Mesendoderm (in vitro differentiated cells): Measurements from ENCODE around the gene RAPGEF5.

Source experiments
- DNase-seq: peaks from one replicate; pipeline ENCODE4 v3.0.0; 2013
- H2AK5ac ChIP-seq: 2 replicates; pipeline ENCODE4 v1.6.1; 2013; ENCODE audit warnings: low read length, inconsistent platforms
- H2BK120ac ChIP-seq: 2 replicates; pipeline ENCODE4 v1.6.1; 2013; ENCODE audit warnings: low read depth, mild to moderate bottlenecking, low read length, moderate library complexity, mixed read lengths
- H2BK15ac ChIP-seq: replicated peaks from 2 replicates; pipeline ENCODE4 v1.6.1; 2013; ENCODE audit warnings: low read depth, mild to moderate bottlenecking, moderate library complexity
- H2BK5ac ChIP-seq: 2 replicates; pipeline ENCODE4 v1.6.1; 2013; ENCODE audit warnings: low read length, inconsistent platforms
- H3K18ac ChIP-seq: 2 replicates; pipeline ENCODE4 v1.6.1; 2013; ENCODE audit warnings: mild to moderate bottlenecking, low read length, mixed read lengths
- H3K23ac ChIP-seq: one replicate; pipeline ENCODE4 v1.6.1; 2013; ENCODE audit warnings: low read length
- H3K27ac ChIP-seq: 2 replicates; pipeline ENCODE4 v1.5.1; 2013; ENCODE audit warnings: low read depth, mild to moderate bottlenecking, inconsistent platforms, low read length, moderate library complexity
- H3K27me3 ChIP-seq: 2 replicates; pipeline ENCODE4 v1.6.1; 2013; ENCODE audit warnings: low read length, control low read depth, mild to moderate bottlenecking, inconsistent platforms; ENCODE audit not compliant: insufficient read depth, poor library complexity
- H3K36me3 ChIP-seq: 2 replicates; pipeline ENCODE4 v1.6.1; 2013; ENCODE audit warnings: low read length, inconsistent platforms; ENCODE audit not compliant: control insufficient read depth, insufficient read depth
- H3K4ac ChIP-seq: one replicate; pipeline ENCODE4 v1.6.1; 2013; ENCODE audit warnings: low read depth, mild to moderate bottlenecking, low read length, moderate library complexity
- H3K4me1 ChIP-seq: 2 replicates; pipeline ENCODE4 v1.6.1; 2013; ENCODE audit warnings: low read depth, low read length, inconsistent platforms; ENCODE audit not compliant: control insufficient read depth
- H3K4me2 ChIP-seq: 2 replicates; pipeline ENCODE4 v1.6.1; 2013; ENCODE audit warnings: low read length
- H3K4me3 ChIP-seq: 2 replicates; pipeline ENCODE4 v1.5.1; 2013; ENCODE audit warnings: mild to moderate bottlenecking, low read length
- H3K56ac ChIP-seq: one replicate; pipeline ENCODE4 v1.6.1; 2013; ENCODE audit warnings: low read length
- H3K79me1 ChIP-seq: 2 replicates; pipeline ENCODE4 v1.6.1; 2013; ENCODE audit warnings: low read length, inconsistent platforms
- H3K79me2 ChIP-seq: 2 replicates; pipeline ENCODE4 v1.6.1; 2013; ENCODE audit warnings: mild to moderate bottlenecking, low read length; ENCODE audit not compliant: control insufficient read depth, insufficient read depth
- H3K9ac ChIP-seq: 2 replicates; pipeline ENCODE4 v1.6.1; 2013; ENCODE audit warnings: low read length, inconsistent platforms
- H4K5ac ChIP-seq: one replicate; pipeline ENCODE4 v1.6.1; 2013; ENCODE audit warnings: low read length
- H4K8ac ChIP-seq: one replicate; pipeline ENCODE4 v1.6.1; 2013; ENCODE audit warnings: low read depth, mild to moderate bottlenecking, control low read depth, low read length, moderate library complexity
- WGBS: extraction: QIAGEN DNeasy Blood & Tissue Kit; methylation state at CpG from one replicate; pipeline ENCODE4 v1.1.7; 2013; ENCODE audit warnings: low lambda C conversion rate, missing lambda C conversion rate; ENCODE audit not compliant: insufficient coverage; ENCODE audit errors: extremely low coverage; 5-methylcytosine and 5-hydroxymethylcytosine counted together

Gene RAPGEF5

GRCh38 chr7:22116451-22117030, 240.4 kb downstream of the RAPGEF5 start:
- no peak overlapping the region for H4K8ac ChIP-seq
- peak; percentile 32 for DNase-seq
- H3K4me2 ChIP-seq, result no peak overlapping the region
- no peak overlapping the region for H2AK5ac ChIP-seq
- no peak overlapping the region for H3K9ac ChIP-seq
- no CpG with 5 or more reads among the region's 7 CpGs for WGBS
- H3K79me2 ChIP-seq, result no peaks in the 10 kb centered on the region
- H2BK120ac ChIP-seq, result no peak overlapping the region
- no peak overlapping the region for H2BK5ac ChIP-seq
- no peaks in the 10 kb centered on the region for H3K27me3 ChIP-seq
- H3K4ac ChIP-seq, result no peak overlapping the region
- H3K79me1 ChIP-seq, result no peaks in the 10 kb centered on the region
- no peaks in the 10 kb centered on the region for H3K4me1 ChIP-seq
- H3K27ac ChIP-seq, result no peak overlapping the region
- H4K5ac ChIP-seq, result no peak overlapping the region
- H2BK15ac ChIP-seq, result no peak overlapping the region
- H3K18ac ChIP-seq, result no peak overlapping the region
- no peaks in the 10 kb centered on the region for H3K36me3 ChIP-seq
- no peak overlapping the region for H3K23ac ChIP-seq
- no peak overlapping the region for H3K4me3 ChIP-seq
- no peak overlapping the region for H3K56ac ChIP-seq

DNA sequence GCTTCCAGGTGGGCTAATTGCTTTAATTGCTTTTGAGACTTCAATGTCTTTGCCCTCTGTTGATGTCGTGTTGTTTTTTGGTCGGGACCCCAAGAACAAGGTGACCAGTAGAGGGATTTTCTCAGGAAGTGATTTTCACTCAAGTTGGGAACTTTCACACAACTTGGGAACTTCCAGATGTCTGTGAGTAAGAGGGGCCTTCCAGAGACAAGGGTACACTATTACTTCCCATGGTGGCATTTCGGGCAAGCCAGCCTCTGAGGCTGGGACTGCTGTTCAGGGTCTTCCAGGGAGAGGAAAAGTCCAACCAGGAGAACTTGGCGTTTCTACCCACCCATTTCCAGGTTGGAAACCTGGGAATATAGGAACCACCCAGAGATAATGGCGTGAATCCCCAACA, 241.3 kb downstream of the RAPGEF5 start:
- H3K4me1 ChIP-seq, result no peaks in the 10 kb centered on the region
- no peaks in the 10 kb centered on the region for H3K79me1 ChIP-seq
- H3K18ac ChIP-seq, result no peak overlapping the region
- H2BK5ac ChIP-seq, result no peak overlapping the region
- no peak overlapping the region for H2BK120ac ChIP-seq
- H3K4me3 ChIP-seq, result no peak overlapping the region
- no peaks in the 10 kb centered on the region for H3K27me3 ChIP-seq
- WGBS, result no CpG with 5 or more reads among the region's 5 CpGs
- no peak overlapping the region for H3K9ac ChIP-seq
- H3K27ac ChIP-seq, result no peak overlapping the region
- no peak overlapping the region for H3K56ac ChIP-seq
- no peak overlapping the region for H3K4ac ChIP-seq
- no peak overlapping the region for H3K4me2 ChIP-seq
- no peak overlapping the region for H2AK5ac ChIP-seq
- H4K5ac ChIP-seq, result no peak overlapping the region
- no peak overlapping the region for H3K23ac ChIP-seq
- no peak overlapping the region for H2BK15ac ChIP-seq
- no peaks in the 10 kb centered on the region for H3K79me2 ChIP-seq
- H3K36me3 ChIP-seq, result no peaks in the 10 kb centered on the region
- no peak overlapping the region for H4K8ac ChIP-seq
- DNase-seq, result no peak

DNA sequence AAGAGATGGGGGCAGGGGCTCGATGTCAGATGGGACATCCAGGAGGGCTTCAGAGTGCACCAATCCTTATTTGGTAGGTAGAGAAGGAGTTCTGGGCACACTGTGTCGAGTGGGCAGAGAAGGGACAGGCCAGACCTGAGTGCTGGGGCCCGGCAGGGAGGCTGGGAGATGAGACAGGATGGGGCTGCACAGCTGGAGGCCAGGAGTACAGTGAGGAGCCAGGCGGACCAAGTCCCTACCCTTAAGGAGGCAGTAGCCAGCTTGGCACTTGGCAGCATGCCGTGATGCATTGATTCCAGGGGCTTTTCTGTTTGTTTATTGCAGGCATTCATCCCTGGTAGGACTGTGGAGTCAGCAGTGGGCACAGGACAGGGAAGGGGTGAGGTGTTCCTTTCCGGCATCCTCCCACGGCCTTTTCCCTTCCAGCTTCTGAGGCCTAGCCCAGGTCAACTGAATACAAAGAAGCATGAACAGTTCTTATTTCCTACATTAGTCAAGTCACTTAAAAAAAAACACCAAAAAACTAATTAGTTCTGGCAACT, 242.4 kb downstream of the RAPGEF5 start:
- WGBS, result no CpG with 5 or more reads among the region's 7 CpGs
- H4K8ac ChIP-seq, result no peak overlapping the region
- no peaks in the 10 kb centered on the region for H3K27me3 ChIP-seq
- no peaks in the 10 kb centered on the region for H3K79me1 ChIP-seq
- no peak overlapping the region for H2AK5ac ChIP-seq
- H3K79me2 ChIP-seq, result no peaks in the 10 kb centered on the region
- no peak overlapping the region for H2BK5ac ChIP-seq
- no peak overlapping the region for H3K4ac ChIP-seq
- no peak overlapping the region for H3K56ac ChIP-seq
- no peak for DNase-seq
- no peak overlapping the region for H3K4me2 ChIP-seq
- no peak overlapping the region for H3K4me3 ChIP-seq
- no peaks in the 10 kb centered on the region for H3K4me1 ChIP-seq
- H3K18ac ChIP-seq, result no peak overlapping the region
- no peak overlapping the region for H3K27ac ChIP-seq
- H2BK15ac ChIP-seq, result no peak overlapping the region
- no peak overlapping the region for H3K9ac ChIP-seq
- no peak overlapping the region for H4K5ac ChIP-seq
- no peak overlapping the region for H2BK120ac ChIP-seq
- no peaks in the 10 kb centered on the region for H3K36me3 ChIP-seq
- H3K23ac ChIP-seq, result no peak overlapping the region

- H2AK5ac ChIP-seq, result no peak overlapping the region
- no peaks in the 10 kb centered on the region for H3K79me1 ChIP-seq
- no peak overlapping the region for H3K9ac ChIP-seq
- H3K18ac ChIP-seq, result no peak overlapping the region
- DNase-seq, result no peak
- no peak overlapping the region for H2BK120ac ChIP-seq
- WGBS, result no CpG with 5 or more reads among the region's 3 CpGs
- H3K79me2 ChIP-seq, result no peaks in the 10 kb centered on the region
- H3K4me3 ChIP-seq, result no peak overlapping the region
- no peak overlapping the region for H3K4ac ChIP-seq
- H3K36me3 ChIP-seq, result no peaks in the 10 kb centered on the region
- H3K23ac ChIP-seq, result no peak overlapping the region
- no peak overlapping the region for H2BK5ac ChIP-seq
- no peak overlapping the region for H3K4me2 ChIP-seq
- no peak overlapping the region for H3K27ac ChIP-seq
- no peaks in the 10 kb centered on the region for H3K4me1 ChIP-seq
- H2BK15ac ChIP-seq, result no peak overlapping the region
- H3K56ac ChIP-seq, result no peak overlapping the region
- no peak overlapping the region for H4K5ac ChIP-seq
- H3K27me3 ChIP-seq, result no peaks in the 10 kb centered on the region
- no peak overlapping the region for H4K8ac ChIP-seq
Observed at GRCh38 chr7:22113041-22113440, 243.9 kb downstream of the RAPGEF5 start.

DNA sequence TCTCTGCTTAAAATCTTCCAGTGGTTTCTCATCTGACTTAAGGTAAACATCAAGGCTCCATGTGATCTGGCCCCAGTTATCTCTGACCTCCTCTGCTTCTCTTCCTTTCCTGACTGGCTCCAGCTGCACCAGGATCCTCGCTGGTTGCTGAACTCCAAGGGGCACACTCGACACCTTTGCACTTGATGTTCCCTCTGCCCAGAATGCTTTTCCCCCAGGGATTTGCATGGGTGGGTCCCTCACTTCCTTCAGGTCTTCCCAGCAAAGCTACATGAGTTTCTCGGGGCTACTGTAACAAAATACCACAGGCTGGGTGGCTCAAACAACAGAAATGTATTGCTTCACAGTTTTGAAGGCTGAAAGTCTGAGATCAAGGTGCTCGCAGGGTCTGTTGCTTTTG, 245.3 kb downstream of the RAPGEF5 start:
- Histone ChIP-seq H3K79me1 (no peaks in the 10 kb centered on the region), H3K4me3 (no peak overlapping the region)
- WGBS, result no CpG with 5 or more reads among the region's 4 CpGs

GRCh38 chr7:22110881-22111280, 246.1 kb downstream of the RAPGEF5 start:
- Histone ChIP-seq H2AK5ac (peak overlapping the region; percentile 22), H2BK15ac (no peak overlapping the region)

More for the DNA sequence above, 245.3 kb downstream of the RAPGEF5 start:
- no peak overlapping the region for H3K18ac ChIP-seq
- H3K27me3 ChIP-seq, result no peaks in the 10 kb centered on the region
- H3K36me3 ChIP-seq, result no peaks in the 10 kb centered on the region
- DNase-seq, result no peak
- H3K27ac ChIP-seq, result no peak overlapping the region
- H3K56ac ChIP-seq, result no peak overlapping the region
- no peak overlapping the region for H4K5ac ChIP-seq
- no peak overlapping the region for H3K9ac ChIP-seq
- no peak overlapping the region for H3K4ac ChIP-seq
- H3K79me2 ChIP-seq, result no peaks in the 10 kb centered on the region
- no peak overlapping the region for H3K4me2 ChIP-seq
- no peaks in the 10 kb centered on the region for H3K4me1 ChIP-seq
- no peak overlapping the region for H2BK15ac ChIP-seq
- no peak overlapping the region for H2BK5ac ChIP-seq
- no peak overlapping the region for H4K8ac ChIP-seq
- no peak overlapping the region for H3K23ac ChIP-seq
- no peak overlapping the region for H2BK120ac ChIP-seq
- no peak overlapping the region for H2AK5ac ChIP-seq

More at GRCh38 chr7:22110881-22111280, 246.1 kb downstream of the RAPGEF5 start:
- Histone ChIP-seq H3K4me1 (no peaks in the 10 kb centered on the region), H3K27ac (no peak overlapping the region), H3K23ac (no peak overlapping the region), H3K56ac (no peak overlapping the region), H3K4me3 (no peak overlapping the region), H3K9ac (no peak overlapping the region), H3K18ac (no peak overlapping the region), H3K79me1 (no peaks in the 10 kb centered on the region), H3K36me3 (no peaks in the 10 kb centered on the region), H3K79me2 (no peaks in the 10 kb centered on the region), H2BK120ac (no peak overlapping the region), H2BK5ac (no peak overlapping the region), H3K4me2 (no peak overlapping the region), H4K5ac (no peak overlapping the region), H3K4ac (no peak overlapping the region), H4K8ac (no peak overlapping the region), H3K27me3 (no peaks in the 10 kb centered on the region)
- WGBS, result no CpG with 5 or more reads among the region's 4 CpGs
- no peak for DNase-seq
